Measurements from ENCODE around the gene C19orf44. TPM values are rescaled to one million over a fixed set of nuclear protein-coding genes. Genes with fewer than 3 reads are reported as not detected.
"Not testable (repeated sequence)": the region's sequence is repeated elsewhere in the genome, so short reads cannot be mapped to it uniquely, and the experiment has no call there.

Gene C19orf44
- total RNA-seq, 2 donors from 2014 or later, result 7.9 TPM

DNA sequence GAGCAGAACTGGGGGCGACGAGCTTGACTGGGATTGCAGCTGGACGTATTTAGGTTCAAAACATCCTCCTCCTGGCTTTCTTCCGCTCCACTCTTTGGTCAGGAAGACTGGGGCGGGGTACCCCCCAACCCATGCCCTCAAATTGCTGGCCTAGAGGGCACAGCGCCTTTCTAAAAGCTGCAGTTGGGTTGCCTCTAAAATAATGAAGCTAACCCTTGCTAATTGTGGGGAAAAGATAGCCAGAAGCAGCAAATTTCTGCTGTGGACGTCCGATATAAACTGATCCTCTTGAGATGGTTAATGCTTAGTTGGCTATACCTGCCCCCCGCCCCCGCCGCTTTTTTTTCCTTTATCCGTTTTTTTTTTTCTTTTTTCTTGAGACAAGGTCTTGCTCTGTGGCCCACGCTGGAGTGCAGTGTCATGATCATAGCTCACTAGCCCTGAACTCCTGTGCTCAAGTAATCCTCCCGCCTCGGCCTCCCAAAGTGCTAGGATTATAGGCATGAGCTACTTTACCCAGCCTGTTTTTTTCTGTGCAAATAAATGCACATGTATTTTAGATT lies 46.8 kb downstream of the C19orf44 start:
- H3K27ac ChIP-seq (ENCODE audit: low read depth, low read length), result peak overlapping the region; percentile 78
- H3K9me3 ChIP-seq (ENCODE audit: control insufficient read depth, low read length), result no peaks in the 10 kb centered on the region
- no peak for DNase-seq
- H3K4me1 ChIP-seq (ENCODE audit: control insufficient read depth, insufficient read depth, low read length), result no peaks in the 10 kb centered on the region
- H3K36me3 ChIP-seq (ENCODE audit: control insufficient read depth, insufficient read depth, low read length), result peaks cover 25% of the 10 kb centered on the region
- no peaks in the 10 kb centered on the region for H3K27me3 ChIP-seq (ENCODE audit: control insufficient read depth, insufficient read depth, low read length, poor library complexity, severe bottlenecking)
- peak overlapping the region; percentile 93 for H3K4me3 ChIP-seq (ENCODE audit: low read length)
- WGBS, 2 experiments (ENCODE audit: insufficient coverage in 1 of 2, insufficient read length in 1 of 2), result 2 to 12% methylated on average over 6 to 15 of the region's 15 CpGs
- peak overlapping the region; percentile 83 for H3K27ac Mint-ChIP-seq
- H3K4me1 Mint-ChIP-seq, result peaks cover 16% of the 10 kb centered on the region
- no peaks in the 10 kb centered on the region for H3K27me3 Mint-ChIP-seq (ENCODE audit: insufficient read depth)
- peak overlapping the region; percentile 86 for H3K4me3 Mint-ChIP-seq
- peaks cover 29% of the 10 kb centered on the region for H3K36me3 Mint-ChIP-seq (ENCODE audit: low read depth)
- H3K9me3 Mint-ChIP-seq, result no peaks in the 10 kb centered on the region
- H3K9ac ChIP-seq (ENCODE audit: extremely low read depth, low read length, poor library complexity, severe bottlenecking), result peak overlapping the region; percentile 95
- TF ChIP-seq CTCF (conservative IDR thresholded peaks at IDR 0.05), result no peak

GRCh38 chr19:16543734-16544133 lies 47.5 kb downstream of the C19orf44 start:
- H3K4me1 ChIP-seq (ENCODE audit: control insufficient read depth, insufficient read depth, low read length); H3K27ac ChIP-seq (ENCODE audit: low read depth, low read length); H3K9me3 Mint-ChIP-seq; DNase-seq; H3K9me3 ChIP-seq (ENCODE audit: control insufficient read depth, low read length); H3K27me3 Mint-ChIP-seq (ENCODE audit: insufficient read depth); H3K27me3 ChIP-seq (ENCODE audit: control insufficient read depth, insufficient read depth, low read length, poor library complexity, severe bottlenecking): not testable (repeated sequence)
- Mint-ChIP-seq H3K4me1 (peaks cover 16% of the 10 kb centered on the region), H3K4me3 (peak overlapping the region; percentile 86), H3K27ac (peak overlapping the region; percentile 66), H3K36me3 (ENCODE audit: low read depth) (peaks cover 22% of the 10 kb centered on the region)
- WGBS, 2 experiments (ENCODE audit: insufficient coverage in 1 of 2, insufficient read length in 1 of 2), result 88 to 93% methylated on average over 3 to 6 of the region's 6 CpGs
- Histone ChIP-seq H3K36me3 (ENCODE audit: control insufficient read depth, insufficient read depth, low read length) (peaks cover 19% of the 10 kb centered on the region), H3K9ac (ENCODE audit: extremely low read depth, low read length, poor library complexity, severe bottlenecking) (peak overlapping the region; percentile 95), H3K4me3 (ENCODE audit: low read length) (peak overlapping the region; percentile 93)

DNA sequence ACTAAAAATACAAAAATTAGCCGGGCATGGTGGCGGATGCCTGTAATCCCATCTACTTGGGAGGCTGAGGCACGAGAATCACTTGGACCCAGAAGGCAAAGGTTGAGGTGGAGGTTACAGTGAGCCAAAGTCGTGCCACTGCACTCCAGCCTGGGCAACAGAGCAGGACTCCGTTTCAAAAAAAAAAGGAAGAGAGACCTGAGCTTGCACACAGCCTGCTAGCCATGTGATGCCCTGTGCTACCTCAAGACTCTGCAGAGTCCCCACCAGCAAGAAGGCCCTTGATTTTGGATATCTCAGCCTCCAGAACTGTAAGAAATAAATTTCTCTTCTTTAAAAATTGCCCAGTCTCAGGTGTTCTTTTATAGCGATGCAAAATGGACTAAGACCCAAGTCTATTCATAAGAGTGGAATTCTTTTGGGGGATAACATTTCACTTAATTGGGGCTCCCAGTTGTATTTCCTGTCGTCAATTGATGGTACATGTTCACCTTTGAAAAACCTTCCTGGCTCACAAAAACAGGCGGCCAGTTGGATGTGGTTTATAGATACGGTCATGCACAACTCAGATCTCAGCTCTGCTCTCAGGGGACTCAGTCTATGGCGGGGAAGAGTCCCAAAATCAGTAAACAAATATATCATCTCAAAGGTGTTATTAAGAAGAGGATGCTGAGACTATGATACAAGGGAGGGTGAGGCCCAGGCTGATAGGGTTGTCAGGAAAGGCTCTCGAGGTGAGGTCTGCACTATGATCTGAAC lies 48.5 kb downstream of the C19orf44 start:
- Histone ChIP-seq H3K4me3 (ENCODE audit: low read length) (no peak overlapping the region), H3K9ac (ENCODE audit: extremely low read depth, low read length, poor library complexity, severe bottlenecking) (no peak overlapping the region), H3K27ac (ENCODE audit: low read depth, low read length) (no peak overlapping the region), H3K36me3 (ENCODE audit: control insufficient read depth, insufficient read depth, low read length) (peaks cover 12% of the 10 kb centered on the region), H3K9me3 (ENCODE audit: control insufficient read depth, low read length) (no peaks in the 10 kb centered on the region), H3K4me1 (ENCODE audit: control insufficient read depth, insufficient read depth, low read length) (no peaks in the 10 kb centered on the region), H3K27me3 (ENCODE audit: control insufficient read depth, insufficient read depth, low read length, poor library complexity, severe bottlenecking) (no peaks in the 10 kb centered on the region)
- no peak for TF ChIP-seq CTCF (conservative IDR thresholded peaks at IDR 0.05)
- Mint-ChIP-seq H3K9me3 (no peaks in the 10 kb centered on the region), H3K4me1 (peaks cover 16% of the 10 kb centered on the region), H3K36me3 (ENCODE audit: low read depth) (peaks cover 15% of the 10 kb centered on the region), H3K27ac (peak overlapping the region; percentile 69), H3K27me3 (ENCODE audit: insufficient read depth) (no peaks in the 10 kb centered on the region), H3K4me3 (no peak overlapping the region)
- WGBS, 2 experiments (ENCODE audit: insufficient coverage in 1 of 2, insufficient read length in 1 of 2), result 95 to 96% methylated on average over 8 to 10 of the region's 11 CpGs
- DNase-seq, result no peak

Measured in endodermal cell (in vitro differentiated cells).